Measurements from ENCODE around the gene ACVR1B. TPM values are rescaled to one million over a fixed set of nuclear protein-coding genes. Genes with fewer than 3 reads are reported as not detected.
A peak's percentile ranks its signal among the peaks of the same experiment; 100 is the strongest.

The ACVR1B gene
- total and polyA plus RNA-seq, 11 donors = 7.4 to 19.8 (median 11.6) TPM

DNA sequence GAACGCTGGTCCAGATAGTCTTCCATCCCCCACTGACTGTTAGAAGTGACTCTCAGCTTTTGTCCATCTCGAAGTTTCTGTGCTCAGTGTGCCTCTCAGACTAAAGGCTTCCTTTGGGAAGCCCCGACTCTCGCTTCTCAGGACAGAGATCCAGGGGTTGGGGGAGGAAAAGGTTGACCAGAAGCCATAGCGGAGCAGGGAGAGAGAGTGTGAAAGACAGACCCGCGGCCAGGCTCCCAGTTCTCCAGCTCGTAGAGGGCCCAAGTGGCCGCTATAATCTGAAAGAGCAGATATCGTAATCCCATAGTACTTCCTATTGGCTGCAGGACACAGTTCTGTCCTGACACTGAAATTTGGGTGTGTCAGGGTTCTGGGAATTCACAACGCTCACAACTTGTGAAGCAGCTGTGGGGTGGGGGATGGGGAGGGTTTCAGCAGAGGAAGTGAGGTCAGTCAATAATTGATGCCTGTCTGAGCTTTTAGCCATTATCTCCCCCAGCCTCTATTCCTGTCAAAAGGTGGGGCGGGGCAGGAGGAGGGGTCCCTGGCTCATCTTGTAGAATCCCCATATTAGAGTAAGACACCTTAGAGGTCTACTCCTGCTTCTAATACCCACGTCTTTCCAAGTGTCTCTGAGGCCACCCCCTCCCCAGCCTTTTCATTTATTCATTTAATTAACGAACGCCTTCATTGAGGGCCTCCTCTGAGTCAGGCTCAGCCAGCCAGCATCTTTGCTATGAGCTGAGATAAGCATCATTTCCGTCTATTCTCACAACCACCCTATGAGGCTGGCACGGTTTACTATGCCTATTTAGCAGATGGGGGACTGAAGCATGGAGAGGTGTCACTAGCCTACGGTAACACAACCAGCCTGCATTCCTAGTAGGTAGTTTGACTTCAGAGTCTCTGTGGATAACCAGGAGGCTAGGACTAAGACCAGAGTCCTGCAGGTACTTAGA lies 45.7 kb upstream of the ACVR1B start:
- peaks cover 3 to 63% (median 52%) of the 10 kb centered on the region in 12 donors for H3K4me1 ChIP-seq
- TF ChIP-seq POLR2A (IDR thresholded peaks at IDR 0.05) = peak in 1 of 2 donors; percentile 51
- TF ChIP-seq, protein P1, sequence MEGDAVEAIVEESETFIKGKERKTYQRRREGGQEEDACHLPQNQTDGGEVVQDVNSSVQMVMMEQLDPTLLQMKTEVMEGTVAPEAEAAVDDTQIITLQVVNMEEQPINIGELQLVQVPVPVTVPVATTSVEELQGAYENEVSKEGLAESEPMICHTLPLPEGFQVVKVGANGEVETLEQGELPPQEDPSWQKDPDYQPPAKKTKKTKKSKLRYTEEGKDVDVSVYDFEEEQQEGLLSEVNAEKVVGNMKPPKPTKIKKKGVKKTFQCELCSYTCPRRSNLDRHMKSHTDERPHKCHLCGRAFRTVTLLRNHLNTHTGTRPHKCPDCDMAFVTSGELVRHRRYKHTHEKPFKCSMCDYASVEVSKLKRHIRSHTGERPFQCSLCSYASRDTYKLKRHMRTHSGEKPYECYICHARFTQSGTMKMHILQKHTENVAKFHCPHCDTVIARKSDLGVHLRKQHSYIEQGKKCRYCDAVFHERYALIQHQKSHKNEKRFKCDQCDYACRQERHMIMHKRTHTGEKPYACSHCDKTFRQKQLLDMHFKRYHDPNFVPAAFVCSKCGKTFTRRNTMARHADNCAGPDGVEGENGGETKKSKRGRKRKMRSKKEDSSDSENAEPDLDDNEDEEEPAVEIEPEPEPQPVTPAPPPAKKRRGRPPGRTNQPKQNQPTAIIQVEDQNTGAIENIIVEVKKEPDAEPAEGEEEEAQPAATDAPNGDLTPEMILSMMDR (IDR thresholded peaks at IDR 0.05) = no peak
- WGBS, 4 donors = 33 to 43% (median 38%) methylated on average over 17 to 18 of the region's 18 CpGs

DNA sequence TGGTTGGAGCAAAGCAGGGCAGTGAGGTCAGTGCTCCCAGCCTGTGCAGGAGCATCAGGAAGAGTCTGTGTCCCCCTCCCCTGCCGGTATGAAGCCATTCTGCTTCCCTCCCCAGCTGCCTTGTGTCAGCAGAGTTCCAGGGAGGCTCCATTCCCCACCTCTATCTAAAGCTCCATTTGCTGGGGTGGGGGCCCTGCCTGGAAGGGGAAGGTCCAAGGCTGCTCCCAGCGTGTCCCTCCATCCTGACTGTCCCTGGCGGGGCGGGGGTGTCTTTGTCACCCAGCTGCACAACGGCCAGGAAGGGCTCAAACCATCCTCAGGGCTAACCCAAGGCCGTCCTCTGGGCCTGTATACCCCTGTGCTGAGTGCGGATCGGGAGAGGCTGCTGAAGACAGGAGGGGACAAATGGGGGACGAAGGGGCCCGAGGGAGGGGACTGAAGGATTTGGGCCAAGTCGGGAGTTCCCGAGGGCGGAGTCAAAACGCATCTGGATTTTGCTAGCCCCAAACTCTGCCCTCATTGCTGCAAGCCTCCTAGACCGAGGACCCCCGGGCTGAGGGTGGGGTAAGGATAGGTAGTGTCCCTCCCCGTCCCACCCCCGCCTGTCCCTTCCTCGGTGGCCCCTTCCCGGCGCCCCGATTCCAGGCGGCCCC lies 44.9 kb upstream of the ACVR1B start:
- DNase-seq (peak in 4 of 5 donors; percentile 32 to 58 (median 46)), ATAC-seq (peak; percentile 4 to 19 (median 12))

More for the DNA sequence above, 45.7 kb upstream of the ACVR1B start:
- peak overlapping the region in 10 of 12 donors; percentile 61 to 90 (median 71) for H3K4me3 ChIP-seq
- H3K36me3 ChIP-seq = no peaks in the 10 kb centered on the region
- peaks cover 0 to 22% (median 5%) of the 10 kb centered on the region in 9 donors for H3K27me3 ChIP-seq
- ATAC-seq (peak; percentile 69 to 85 (median 82)), DNase-seq (peak; percentile 81 to 94 (median 85))
- H3K9me3 ChIP-seq = peaks cover 0 to 3% (median 0%) of the 10 kb centered on the region in 12 donors
- H3K27ac ChIP-seq = peak overlapping the region; percentile 87 to 98 (median 94)
- intact Hi-C loops (cut with DNase I) = loop anchor here in 2 of 10 donors (5.0 to 10.0 kb wide), 2 partner anchors 117 to 179 kb away; no protein-coding TSS in a partner anchor

DNA sequence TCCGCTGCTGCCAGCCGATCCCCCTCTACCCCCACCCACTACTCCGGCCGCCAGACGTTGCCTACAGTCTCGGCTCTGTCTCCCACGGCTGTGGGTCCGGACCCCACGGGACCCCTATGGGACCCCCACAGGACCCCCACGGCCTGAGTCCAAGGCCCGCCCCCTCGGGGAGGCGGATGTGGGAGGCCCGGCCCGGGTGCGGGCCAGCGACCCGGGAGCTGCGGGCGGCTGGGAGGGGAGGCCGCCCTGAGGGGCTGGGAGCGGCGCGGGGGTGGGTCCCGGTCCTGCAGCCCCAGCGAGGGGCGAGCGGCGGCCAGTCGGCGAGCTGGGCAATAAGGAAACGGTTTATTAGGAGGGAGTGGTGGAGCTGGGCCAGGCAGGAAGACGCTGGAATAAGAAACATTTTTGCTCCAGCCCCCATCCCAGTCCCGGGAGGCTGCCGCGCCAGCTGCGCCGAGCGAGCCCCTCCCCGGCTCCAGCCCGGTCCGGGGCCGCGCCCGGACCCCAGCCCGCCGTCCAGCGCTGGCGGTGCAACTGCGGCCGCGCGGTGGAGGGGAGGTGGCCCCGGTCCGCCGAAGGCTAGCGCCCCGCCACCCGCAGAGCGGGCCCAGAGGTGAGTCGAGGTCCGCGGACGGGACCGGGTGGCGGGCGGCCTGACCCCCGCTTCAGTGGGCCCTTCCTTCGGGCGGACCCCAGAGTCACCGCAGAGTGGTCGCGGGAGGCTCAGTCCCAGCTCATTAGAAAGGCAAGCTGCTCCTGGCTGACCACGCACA lies 44.2 kb upstream of the ACVR1B start, which contains the start of gene ACVRL1:
ACVRL1 (plus strand) TSS at position 422 of the 773 bp plus-strand sequence. CDS start 4,971 bp downstream, outside the sequence.
- TF ChIP-seq, protein P1 (IDR thresholded peaks at IDR 0.05) = no peak
- TF ChIP-seq POLR2A (IDR thresholded peaks at IDR 0.05) = peak in 1 of 2 donors; percentile 68
- peaks cover 0 to 22% (median 5%) of the 10 kb centered on the region in 9 donors for H3K27me3 ChIP-seq
- H3K36me3 ChIP-seq = no peaks in the 10 kb centered on the region
- H3K4me3 ChIP-seq = peak within 1 kb of the TSS; percentile 53 to 90 (median 70)
- peak in 4 of 5 donors; percentile 67 to 75 (median 71) for DNase-seq
- peaks cover 6 to 78% (median 67%) of the 10 kb centered on the region in 12 donors for H3K4me1 ChIP-seq
- intact Hi-C loops (cut with DNase I) = loop anchor here in 2 of 10 donors (5.0 to 10.0 kb wide), 2 partner anchors 115 to 178 kb away; no protein-coding TSS in a partner anchor
- peaks cover 0 to 3% (median 0%) of the 10 kb centered on the region in 12 donors for H3K9me3 ChIP-seq
- 3 to 8% (median 6%) methylated on average over 29 to 74 of the region's 74 CpGs for WGBS, 4 donors
- peak in 2 of 4 donors; percentile 6 to 13 for ATAC-seq
- H3K27ac ChIP-seq = peak within 1 kb of the TSS; percentile 87 to 98 (median 94)

More for the DNA sequence above, 44.9 kb upstream of the ACVR1B start:
- Histone ChIP-seq H3K9me3 (peaks cover 0 to 3% (median 0%) of the 10 kb centered on the region in 12 donors), H3K4me1 (peaks cover 6 to 71% (median 60%) of the 10 kb centered on the region in 12 donors), H3K36me3 (no peaks in the 10 kb centered on the region), H3K27ac (peak overlapping the region; percentile 87 to 98 (median 94)), H3K27me3 (peaks cover 0 to 22% (median 5%) of the 10 kb centered on the region in 9 donors), H3K4me3 (peak overlapping the region; percentile 53 to 90 (median 70))
- TF ChIP-seq, protein P1 (IDR thresholded peaks at IDR 0.05) = no peak
- no peak for TF ChIP-seq POLR2A (IDR thresholded peaks at IDR 0.05)
- intact Hi-C loops (cut with DNase I) = loop anchor here in 2 of 10 donors (5.0 to 10.0 kb wide), 2 partner anchors 116 to 178 kb away; no protein-coding TSS in a partner anchor
- WGBS, 4 donors = 18 to 36% (median 22%) methylated on average over 5 to 23 of the region's 23 CpGs

All from heart left ventricle (tissue), 16 donors.